GM12891 (cell line): ENCODE results near the gene MRPL33. TPM values are rescaled to one million over a fixed set of nuclear protein-coding genes. Genes with fewer than 3 reads are reported as not detected.

Experiments
- DNase-seq: peaks from one replicate; pipeline ENCODE4 v3.0.0; 2011; ENCODE audit warnings: low spot score; ENCODE audit not compliant: insufficient read length
- FAIRE-seq: peaks from 2 replicates; lab custom pipeline; 2011; peaks lifted over from hg19 to GRCh38; lab: Jason Lieb, UNC
- PAX5 ChIP-seq: IDR thresholded peaks from 2 replicates; pipeline ENCODE4 v1.6.1; 2011; ENCODE audit warnings: low read length, moderate library complexity, mild to moderate bottlenecking; ENCODE audit not compliant: insufficient read depth, severe bottlenecking
- POLR2A ChIP-seq: IDR thresholded peaks from 2 replicates; pipeline ENCODE4 v1.6.1; 2011; ENCODE audit warnings: low read depth, low read length, control low read depth
- POLR2AphosphoS5 ChIP-seq: IDR thresholded peaks from 2 replicates; pipeline ENCODE4 v1.6.1; 2011; ENCODE audit warnings: low read depth, low read length, control low read depth
- POU2F2 ChIP-seq: IDR thresholded peaks from 2 replicates; pipeline ENCODE4 v1.6.1; 2011; ENCODE audit warnings: low read depth, mild to moderate bottlenecking, control low read depth, low read length, moderate library complexity
- SPI1 ChIP-seq: IDR thresholded peaks from 2 replicates; pipeline ENCODE4 v1.6.1; 2011; ENCODE audit warnings: low read depth, low read length, control low read depth
- TAF1 ChIP-seq: IDR thresholded peaks from 2 replicates; pipeline ENCODE4 v1.6.1; 2011; ENCODE audit warnings: low read depth, low read length, control low read depth
- polyA plus RNA-seq: library from polyadenylated mRNA; unstranded; fragments of >200 nt; gene quantifications from one replicate; pipeline ENCODE4 v1.2.1, GENCODE V29; 2012; ENCODE audit warnings: low read depth, missing spikeins, inconsistent platforms; ENCODE audit not compliant: missing spikeins

MRPL33 gene
- 148 TPM for polyA plus RNA-seq

GRCh38 chr2:27771548-27772335 lies at the start of gene MRPL33:
MRPL33 (plus strand) TSS chr2:27771719; CDS start chr2:27771778, 59 bp downstream.
- peak; percentile 95 for FAIRE-seq
- peak; percentile 59 for TF ChIP-seq POU2F2
- no peak for TF ChIP-seq SPI1
- TF ChIP-seq POLR2AphosphoS5 = peak; percentile 88
- peak; percentile 91 for TF ChIP-seq POLR2A
- no peak for TF ChIP-seq PAX5
- peak; percentile 46; the same call in 1 of the 2 replicates for TF ChIP-seq TAF1
- peak; percentile 92 for DNase-seq

GRCh38 chr2:27721884-27722485 lies 49.5 kb upstream of the MRPL33 start:
- no peak for TF ChIP-seq TAF1
- TF ChIP-seq SPI1 = no peak
- TF ChIP-seq POU2F2 = no peak
- TF ChIP-seq POLR2AphosphoS5 = no peak
- no peak for TF ChIP-seq POLR2A
- DNase-seq (no peak), FAIRE-seq (no peak)

GRCh38 chr2:27723372-27724144 lies 48.0 kb upstream of the MRPL33 start:
- DNase-seq (no peak), FAIRE-seq (no peak)
- TF ChIP-seq TAF1 = no peak
- TF ChIP-seq POU2F2 = no peak
- TF ChIP-seq SPI1 = no peak
- no peak for TF ChIP-seq POLR2AphosphoS5
- no peak for TF ChIP-seq PAX5
- TF ChIP-seq POLR2A = no peak

- no peak for TF ChIP-seq POLR2A
- no peak for TF ChIP-seq TAF1
- TF ChIP-seq SPI1 = no peak
- TF ChIP-seq POLR2AphosphoS5 = no peak
- TF ChIP-seq PAX5 = no peak
- no peak for FAIRE-seq
- DNase-seq = no peak
Measured at GRCh38 chr2:27724191-27724590, 47.3 kb upstream of the MRPL33 start.

GRCh38 chr2:27724905-27725701 lies 46.4 kb upstream of the MRPL33 start:
- no peak for DNase-seq
- no peak for FAIRE-seq
- TF ChIP-seq SPI1 (no peak), POLR2A (no peak), POU2F2 (no peak), POLR2AphosphoS5 (no peak), TAF1 (no peak), PAX5 (no peak)

- FAIRE-seq (no peak), DNase-seq (no peak)
- TF ChIP-seq PAX5 = no peak
- TF ChIP-seq POU2F2 = no peak
- TF ChIP-seq SPI1 = no peak
- TF ChIP-seq TAF1 = no peak
- TF ChIP-seq POLR2A = no peak
- no peak for TF ChIP-seq POLR2AphosphoS5
Measured at GRCh38 chr2:27727257-27727656, 44.3 kb upstream of the MRPL33 start.

GRCh38 chr2:27728081-27728858 lies 43.2 kb upstream of the MRPL33 start:
- TF ChIP-seq POLR2A (no peak), POU2F2 (no peak), TAF1 (no peak)
- FAIRE-seq (no peak), DNase-seq (no peak)

GRCh38 chr2:27729198-27729597 lies 42.3 kb upstream of the MRPL33 start:
- FAIRE-seq (no peak), DNase-seq (no peak)
- TF ChIP-seq TAF1 = no peak
- no peak for TF ChIP-seq SPI1
- no peak for TF ChIP-seq POLR2A
- no peak for TF ChIP-seq PAX5
- TF ChIP-seq POU2F2 = no peak
- TF ChIP-seq POLR2AphosphoS5 = no peak

- DNase-seq (no peak), FAIRE-seq (no peak)
- TF ChIP-seq TAF1 (no peak), POLR2AphosphoS5 (no peak), SPI1 (no peak), POLR2A (no peak), POU2F2 (no peak), PAX5 (no peak)
Measured at GRCh38 chr2:27729614-27730013, 41.9 kb upstream of the MRPL33 start.
